SIG-M5 treated with dmso at 0.1 percent for 504 hours (cell line): ENCODE results near the gene SPOCK2.
A peak's percentile ranks its signal among the peaks of the same experiment; 100 is the strongest.
"Not testable (repeated sequence)": the region's sequence is repeated elsewhere in the genome, so short reads cannot be mapped to it uniquely, and the experiment has no call there.

Experiments used
- DNase-seq: peaks from one replicate; lab custom pipeline; 2025; ENCODE audit not compliant: unreplicated experiment; lab: John Stamatoyannopoulos, UW

Gene SPOCK2

DNA sequence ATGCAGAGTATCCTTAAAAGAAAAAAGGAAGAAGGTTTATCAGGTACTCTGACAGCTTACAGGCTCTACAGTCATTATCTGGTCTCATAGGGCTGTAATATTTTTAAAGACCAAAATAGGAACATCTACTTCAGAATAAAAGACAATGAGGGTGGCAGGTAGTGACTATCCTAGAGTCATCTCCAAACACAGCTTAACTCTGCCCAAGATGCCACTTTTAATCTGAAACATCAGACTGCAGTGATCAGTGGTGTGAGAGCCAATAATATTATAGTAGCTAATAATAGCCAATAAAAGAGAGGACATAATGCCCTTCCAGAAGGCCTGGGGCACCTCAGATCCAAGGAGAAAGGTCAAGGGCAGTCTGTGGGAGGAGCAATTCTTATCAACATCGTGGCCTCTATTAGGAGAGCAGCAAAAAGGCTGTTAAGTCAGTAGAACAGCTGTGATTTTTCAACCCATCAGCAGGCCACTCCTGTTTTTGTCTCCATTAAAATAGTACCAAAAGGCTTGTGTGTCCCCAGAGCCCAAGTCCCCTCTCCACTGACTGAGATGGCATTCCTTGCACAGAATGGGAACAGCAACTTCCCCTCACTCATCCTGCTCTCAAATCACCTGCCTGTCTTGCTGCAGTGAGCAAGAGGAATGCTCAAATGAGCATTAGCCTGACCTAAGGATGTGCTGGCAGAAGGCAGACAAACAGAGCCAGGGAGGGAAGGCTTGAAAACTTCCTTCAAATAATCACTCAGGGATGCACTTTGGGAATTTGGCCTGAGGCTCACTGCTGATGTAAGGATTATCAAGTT is 20.7 kb upstream of the SPOCK2 start:
- DNase-seq: no peak

DNA sequence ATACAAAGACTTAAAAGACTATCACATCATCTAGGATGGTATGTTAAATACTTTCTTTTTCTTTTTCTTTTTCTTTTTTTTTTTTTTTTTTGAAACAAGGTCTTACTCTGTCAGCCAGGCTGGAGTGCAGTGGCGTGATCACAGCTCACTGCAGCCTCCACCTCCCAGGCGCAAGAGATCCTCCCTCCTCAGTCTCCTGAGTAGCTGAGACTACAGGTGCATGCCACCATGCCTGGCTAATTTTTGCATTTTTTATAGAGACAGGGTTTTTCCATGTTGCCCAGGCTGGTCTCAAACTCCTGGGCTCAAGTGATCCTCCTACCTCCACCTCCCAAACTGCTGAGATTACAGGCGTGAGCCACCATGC is 19.6 kb upstream of the SPOCK2 start:
- not testable (repeated sequence) for DNase-seq

DNA sequence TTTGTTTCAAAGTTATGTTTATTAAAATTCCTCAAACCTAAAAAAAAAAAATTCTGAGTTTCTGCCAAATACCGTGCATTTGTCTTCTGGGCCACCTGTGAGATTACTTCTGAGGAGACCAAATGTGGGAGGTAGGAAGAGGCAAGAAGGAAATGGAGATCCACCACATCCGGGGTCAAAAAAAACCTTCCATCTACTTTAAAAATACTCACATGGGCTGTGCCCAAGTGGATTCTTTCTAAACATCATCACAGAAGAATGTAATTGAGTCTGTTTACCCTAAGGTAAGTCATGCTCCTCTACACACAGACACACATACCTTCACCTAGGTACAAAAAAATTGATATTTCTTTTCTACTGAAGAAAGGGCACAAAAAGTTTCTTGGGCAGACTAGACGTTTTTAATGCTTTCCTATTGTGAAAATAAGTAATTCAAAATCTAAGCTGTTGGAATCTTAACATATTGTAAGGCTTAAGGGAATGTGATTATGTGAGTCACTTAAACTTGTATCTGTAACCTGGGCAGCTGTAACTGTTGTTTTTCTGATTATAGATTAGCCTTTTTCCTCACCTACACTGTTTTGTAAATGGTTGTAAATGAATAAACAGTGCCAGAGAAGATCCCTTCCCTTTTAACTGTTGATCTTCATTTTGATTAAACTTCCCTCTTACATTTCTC is 19.1 kb upstream of the SPOCK2 start:
- peak; percentile 10 for DNase-seq

DNA sequence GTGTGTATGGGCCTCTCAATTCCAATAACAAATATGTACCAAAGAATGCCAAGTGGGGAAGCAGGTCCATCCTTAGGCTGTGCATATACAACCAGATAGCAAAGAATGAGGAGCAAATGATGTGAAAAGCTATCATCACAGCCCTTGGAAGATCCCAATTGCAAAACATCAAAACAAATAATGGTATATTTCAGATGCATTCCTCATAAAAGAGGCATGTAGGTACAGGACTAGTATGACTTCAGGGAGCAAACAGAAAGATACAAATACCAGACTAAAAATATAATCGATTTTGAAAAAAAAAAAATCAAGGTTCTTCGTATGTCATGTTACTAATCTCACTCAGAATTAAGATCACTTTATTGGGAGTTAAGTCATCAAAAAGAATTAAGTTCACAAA is 18.5 kb upstream of the SPOCK2 start:
- no peak for DNase-seq

- DNase-seq: no peak
These were observed 18.0 kb upstream of the SPOCK2 start for GRCh38 chr10:72106154-72106849.

DNA sequence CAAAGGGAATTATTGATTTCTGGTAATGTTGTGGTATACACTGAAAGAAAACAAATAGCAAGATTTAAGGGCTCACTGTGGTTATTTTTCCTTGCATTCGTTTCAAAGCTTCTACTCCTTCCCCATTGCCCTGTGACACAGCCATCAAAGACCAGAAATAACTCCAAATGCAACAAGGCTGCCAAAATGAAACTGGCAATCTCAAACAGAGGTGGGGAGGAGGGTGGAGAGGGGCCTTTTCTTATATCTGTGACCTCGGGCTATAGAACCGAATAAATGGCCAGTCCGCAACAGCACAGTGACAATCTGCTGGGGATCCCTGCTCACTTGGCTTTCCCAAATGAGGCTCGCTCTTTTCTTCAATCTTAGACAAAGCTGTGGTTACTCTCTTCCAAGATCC is 17.4 kb upstream of the SPOCK2 start:
- DNase-seq: no peak

DNA sequence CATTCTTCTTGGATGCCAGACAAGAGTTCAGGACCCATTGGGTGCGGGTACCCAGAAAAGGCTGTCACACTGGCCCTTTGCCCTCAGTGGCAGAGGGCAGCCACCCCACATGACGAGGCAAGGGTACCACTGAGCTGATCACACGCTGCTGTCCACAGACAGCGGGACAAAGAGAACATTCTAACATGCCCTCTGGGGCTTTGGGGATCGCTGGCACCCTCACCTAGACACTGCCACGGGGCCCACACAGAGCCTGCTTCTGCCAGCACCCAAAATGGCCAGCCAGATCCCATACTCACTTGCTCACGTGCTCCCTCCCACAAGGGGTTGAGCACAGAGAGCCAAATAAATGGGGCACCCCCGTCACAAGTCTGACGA is 16.7 kb upstream of the SPOCK2 start:
- no peak for DNase-seq

- DNase-seq: no peak
These were observed 16.2 kb upstream of the SPOCK2 start for GRCh38 chr10:72104472-72105097.

DNA sequence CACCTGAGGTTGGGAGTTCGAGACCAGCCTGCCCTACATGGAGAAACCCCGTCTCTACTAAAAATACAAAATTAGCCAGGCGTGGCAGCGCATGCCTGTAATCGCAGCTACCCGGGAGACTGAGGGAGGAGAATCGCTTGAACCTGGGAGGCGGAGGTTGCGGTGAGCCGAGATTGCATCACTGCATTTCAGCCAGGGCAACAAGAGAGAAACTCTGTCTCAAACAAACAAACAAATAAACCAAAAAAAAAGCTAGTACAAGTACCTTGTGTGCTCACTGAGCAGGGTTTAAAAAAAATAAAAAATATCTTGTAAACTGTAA is 11.2 kb upstream of the SPOCK2 start:
- DNase-seq: no peak

DNA sequence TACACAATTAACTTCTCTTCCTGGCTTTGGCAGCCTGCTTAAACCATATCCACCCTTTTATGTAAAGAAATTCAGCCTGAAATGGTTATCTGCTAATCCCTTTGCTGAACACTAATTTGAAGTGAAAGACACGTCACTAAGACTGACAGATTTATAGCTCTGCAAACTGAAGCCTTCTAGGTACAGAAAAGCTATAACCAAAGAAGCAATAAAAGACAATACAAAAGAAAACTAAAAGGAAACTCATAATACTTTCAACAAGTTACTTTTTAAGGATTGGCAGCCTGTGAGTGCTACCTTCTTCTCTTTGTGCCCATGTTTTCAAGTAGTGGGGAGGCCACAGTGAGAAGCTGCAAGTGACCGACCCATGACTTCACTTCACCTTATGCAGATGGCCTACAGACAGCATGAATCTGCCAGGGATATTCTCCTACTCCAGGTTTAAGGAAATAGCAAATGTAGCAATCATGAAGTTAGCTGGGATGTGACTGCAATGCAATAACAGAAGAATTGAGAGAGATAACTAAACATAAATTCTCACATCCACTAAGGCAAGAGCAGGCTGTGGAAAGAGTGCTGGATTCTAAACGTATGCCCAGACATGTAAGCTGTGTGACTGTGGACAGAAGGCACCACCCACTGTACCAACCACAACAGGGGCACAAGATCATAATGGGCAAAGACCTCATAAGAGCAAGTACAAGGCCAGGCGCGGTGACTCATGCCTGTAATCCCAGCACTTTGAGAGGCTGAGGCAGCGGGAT is 10.7 kb upstream of the SPOCK2 start:
- no peak for DNase-seq

- no peak for DNase-seq
These were observed 10.0 kb upstream of the SPOCK2 start for GRCh38 chr10:72098301-72098835.

- DNase-seq: no peak
These were observed 9.3 kb upstream of the SPOCK2 start for GRCh38 chr10:72097448-72098300.

DNA sequence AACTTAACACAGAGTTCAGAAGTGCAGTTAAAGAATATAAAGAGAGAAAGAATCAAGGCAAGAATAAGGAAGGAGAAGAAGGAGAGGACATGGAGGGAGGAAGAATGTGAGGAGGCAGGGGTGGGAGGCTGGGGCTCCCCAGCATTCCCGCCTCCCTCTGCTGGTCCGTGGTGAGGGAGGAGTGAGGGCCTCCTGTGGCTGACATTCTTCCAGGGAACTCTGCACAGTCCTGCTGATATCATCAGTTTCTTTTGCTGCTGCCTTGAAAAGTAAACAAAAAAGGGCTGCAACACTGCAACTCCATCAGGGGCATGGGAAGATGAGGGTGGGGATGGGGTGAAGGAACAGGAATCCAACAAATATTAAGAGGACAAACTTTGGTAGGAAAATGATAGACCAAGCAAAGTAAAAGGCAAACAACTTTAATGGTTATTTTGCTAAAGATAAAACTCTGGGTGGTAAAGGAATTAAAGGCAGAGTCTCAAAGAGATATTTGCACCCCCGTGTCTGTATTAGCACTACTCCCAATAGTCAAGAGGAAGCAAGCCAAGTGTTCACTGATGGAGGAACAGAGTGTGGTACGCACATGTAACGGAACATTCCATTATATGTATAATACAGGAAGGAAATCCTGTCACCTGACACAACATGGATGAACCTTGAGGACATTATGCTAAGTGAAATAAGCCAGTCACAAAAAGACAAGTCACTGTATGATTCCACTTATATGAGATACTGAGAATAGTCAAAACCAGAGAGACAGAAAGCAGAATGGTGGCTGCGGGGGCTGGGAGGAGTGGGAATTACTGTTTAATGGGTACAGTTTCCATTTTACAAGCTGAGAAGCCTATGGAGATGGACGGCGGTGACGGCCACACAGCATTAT is 8.0 kb upstream of the SPOCK2 start:
- DNase-seq: no peak

DNA sequence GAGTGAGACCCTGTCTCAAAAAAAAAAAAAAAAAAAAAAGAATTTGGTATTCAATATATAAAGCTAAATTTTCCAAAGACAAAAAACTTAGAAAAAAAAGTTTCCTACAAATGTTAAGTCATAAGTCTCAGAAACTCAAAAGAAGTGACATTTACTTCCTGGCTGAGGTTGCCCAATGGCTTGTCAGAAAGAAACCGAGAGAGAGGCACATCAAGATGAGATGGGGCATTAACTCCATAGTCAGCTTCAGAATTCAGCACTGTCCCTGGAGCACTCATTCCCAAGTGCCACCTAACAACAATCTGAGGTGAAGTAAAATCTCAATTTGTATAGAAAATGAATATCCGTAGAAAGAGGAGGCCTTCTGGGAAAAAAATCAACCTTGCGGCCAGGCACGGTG is 6.8 kb upstream of the SPOCK2 start:
- no peak for DNase-seq

DNA sequence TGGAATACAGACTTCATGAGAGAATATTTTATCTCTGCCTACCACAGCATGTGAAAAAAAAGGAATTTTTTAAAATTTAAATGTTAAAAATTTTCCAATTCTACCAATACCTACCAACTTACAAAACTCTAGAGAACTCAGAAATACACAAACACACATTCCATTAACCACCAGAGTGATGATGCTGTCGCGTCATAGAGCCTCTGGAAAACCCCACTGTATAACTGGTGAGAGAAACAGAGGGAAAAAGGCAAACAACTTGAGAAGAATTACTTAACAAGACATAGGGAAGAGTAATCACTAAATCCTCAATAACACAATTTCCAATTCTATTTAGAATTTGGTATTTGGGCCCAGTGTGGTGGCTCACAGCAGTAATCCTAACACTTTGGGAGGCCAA is 6.2 kb upstream of the SPOCK2 start:
- DNase-seq: no peak

GRCh38 chr10:72093450-72093849 is 5.1 kb upstream of the SPOCK2 start:
- DNase-seq: no peak

DNA sequence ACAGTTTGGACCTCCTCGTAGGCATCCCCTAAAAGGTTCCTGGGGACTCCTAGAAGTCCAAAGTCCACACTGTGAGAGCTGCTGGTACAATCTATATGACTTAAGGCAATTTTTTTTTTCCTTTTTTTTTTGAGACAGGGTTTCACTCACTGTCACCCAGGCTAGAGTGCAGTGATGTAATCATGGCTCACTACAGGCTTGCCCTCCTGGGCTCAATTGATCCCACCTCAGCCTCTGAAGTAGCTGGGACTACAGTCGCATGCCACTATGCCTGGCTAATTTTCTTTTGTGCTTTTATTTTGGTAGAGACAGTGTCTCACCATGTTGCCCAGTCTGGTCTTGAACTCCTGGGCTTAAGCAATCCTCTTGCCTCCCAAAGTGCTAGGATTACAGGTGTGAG is 4.6 kb upstream of the SPOCK2 start:
- DNase-seq: no peak

DNA sequence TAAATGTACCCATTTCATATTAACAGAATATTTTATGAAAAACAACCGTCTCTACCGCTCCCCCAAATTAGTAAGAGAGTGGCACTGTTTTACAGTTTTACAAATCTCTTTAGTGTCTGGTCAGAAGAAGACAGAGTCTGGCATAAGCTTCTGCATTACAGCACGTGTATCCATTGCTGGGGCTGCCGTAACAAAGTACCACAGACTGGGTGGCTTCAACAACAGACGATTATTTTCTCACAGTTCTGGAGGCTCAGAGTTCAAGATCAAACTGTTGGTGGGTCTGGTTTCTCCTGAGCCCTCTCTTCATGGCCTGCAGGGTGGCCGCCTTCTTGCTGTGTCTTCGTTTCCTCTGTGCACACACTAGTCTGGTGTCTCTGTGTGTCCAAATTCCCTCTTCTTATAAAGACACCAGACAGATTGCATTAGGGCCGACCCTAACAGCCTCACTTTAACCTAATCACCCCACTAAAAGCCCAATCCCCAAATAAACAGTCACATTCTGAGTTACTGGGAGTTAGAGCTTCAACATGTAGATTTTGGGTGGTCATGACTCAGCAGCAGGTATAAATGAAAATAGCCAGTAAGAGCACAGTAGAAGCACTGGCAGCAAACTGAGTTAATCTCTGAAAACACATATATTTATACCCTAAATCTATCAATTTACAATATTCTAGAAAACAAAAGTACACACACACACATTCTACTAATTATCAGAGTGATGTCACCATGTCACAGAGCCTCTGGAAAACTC is 4.0 kb upstream of the SPOCK2 start:
- DNase-seq: no peak
